ENCODE measurements around the gene TAS2R42.
A peak's percentile ranks its signal among the peaks of the same experiment; 100 is the strongest.

- TF ChIP-seq CTCF (IDR thresholded peaks at IDR 0.05): no peak
- TF ChIP-seq POLR2A (IDR thresholded peaks at IDR 0.05): peak in 1 of 2 donors; percentile 70
These were observed 15.4 kb downstream of the TAS2R42 start, which contains the start of gene SMIM10L1 for GRCh38 chr12:11171145-11171968.

Data from thyroid gland (tissue), 4 donors.